Fibroblast of the aortic adventitia (primary cell): ENCODE results near the gene ALPP. TPM values are rescaled to one million over a fixed set of nuclear protein-coding genes. Genes with fewer than 3 reads are reported as not detected.
A peak's percentile ranks its signal among the peaks of the same experiment; 100 is the strongest.
"Not testable (repeated sequence)": the region's sequence is repeated elsewhere in the genome, so short reads cannot be mapped to it uniquely, and the experiment has no call there.

Experiments used
- DNase-seq: peaks from one replicate; pipeline ENCODE4 v3.0.0-alpha.2; 2010; ENCODE audit warnings: low read depth
- H3K4me3 ChIP-seq: 2 replicates; pipeline ENCODE4 v1.5.1; 2011; ENCODE audit warnings: low read depth, mild to moderate bottlenecking, control low read depth, low read length, moderate library complexity
- total RNA-seq: library from RNA; depleted of rRNA; stranded (reverse); fragments of >200 nt; gene quantifications from 2 replicates; pipeline ENCODE4 v1.2.3, GENCODE V29; 2012; ENCODE audit warnings: low replicate concordance
- TF ChIP-seq, protein P1 (sequence below): IDR thresholded peaks from 2 replicates; pipeline ENCODE4 v1.5.1; 2011; ENCODE audit warnings: mild to moderate bottlenecking, low read length, control low read depth, inconsistent platforms; ENCODE audit not compliant: insufficient read depth

ALPP gene
- total RNA-seq, 1 donor, result not detected

DNA sequence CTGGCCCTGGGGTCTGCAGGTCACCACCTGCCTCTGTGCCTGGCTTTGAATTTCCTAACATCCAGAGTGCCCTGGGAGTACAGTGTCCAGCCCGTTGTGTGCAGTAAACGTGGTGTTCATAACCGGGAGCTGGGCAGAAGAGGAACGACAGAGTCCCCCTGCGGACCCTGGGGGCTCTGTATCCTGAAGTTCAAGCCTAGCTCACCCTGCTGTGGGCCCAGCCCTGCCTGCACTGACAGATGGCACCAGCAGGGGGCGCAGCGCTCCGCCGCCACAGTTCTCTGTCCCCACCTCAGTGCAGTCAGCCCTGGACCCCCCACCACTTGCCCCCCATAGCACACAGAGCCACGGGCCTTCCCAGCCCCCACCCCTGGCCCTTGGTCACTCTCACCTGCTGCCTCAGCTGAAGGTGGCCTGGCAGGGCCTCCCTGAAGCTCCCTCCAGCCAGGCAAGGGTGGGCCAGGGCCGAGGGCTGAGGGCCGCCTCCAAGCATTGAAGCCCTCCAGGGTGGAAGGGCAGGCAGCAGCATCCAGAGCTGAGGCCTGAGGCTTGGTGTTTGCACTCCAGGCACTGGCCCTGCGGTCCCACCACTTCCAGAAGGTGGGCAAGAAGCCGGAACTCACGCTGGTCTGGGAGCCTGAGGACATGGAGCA is 43.2 kb upstream of the ALPP start:
- not testable (repeated sequence) for H3K4me3 ChIP-seq, DNase-seq
- TF ChIP-seq, protein P1, sequence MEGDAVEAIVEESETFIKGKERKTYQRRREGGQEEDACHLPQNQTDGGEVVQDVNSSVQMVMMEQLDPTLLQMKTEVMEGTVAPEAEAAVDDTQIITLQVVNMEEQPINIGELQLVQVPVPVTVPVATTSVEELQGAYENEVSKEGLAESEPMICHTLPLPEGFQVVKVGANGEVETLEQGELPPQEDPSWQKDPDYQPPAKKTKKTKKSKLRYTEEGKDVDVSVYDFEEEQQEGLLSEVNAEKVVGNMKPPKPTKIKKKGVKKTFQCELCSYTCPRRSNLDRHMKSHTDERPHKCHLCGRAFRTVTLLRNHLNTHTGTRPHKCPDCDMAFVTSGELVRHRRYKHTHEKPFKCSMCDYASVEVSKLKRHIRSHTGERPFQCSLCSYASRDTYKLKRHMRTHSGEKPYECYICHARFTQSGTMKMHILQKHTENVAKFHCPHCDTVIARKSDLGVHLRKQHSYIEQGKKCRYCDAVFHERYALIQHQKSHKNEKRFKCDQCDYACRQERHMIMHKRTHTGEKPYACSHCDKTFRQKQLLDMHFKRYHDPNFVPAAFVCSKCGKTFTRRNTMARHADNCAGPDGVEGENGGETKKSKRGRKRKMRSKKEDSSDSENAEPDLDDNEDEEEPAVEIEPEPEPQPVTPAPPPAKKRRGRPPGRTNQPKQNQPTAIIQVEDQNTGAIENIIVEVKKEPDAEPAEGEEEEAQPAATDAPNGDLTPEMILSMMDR, result peak; percentile 40

DNA sequence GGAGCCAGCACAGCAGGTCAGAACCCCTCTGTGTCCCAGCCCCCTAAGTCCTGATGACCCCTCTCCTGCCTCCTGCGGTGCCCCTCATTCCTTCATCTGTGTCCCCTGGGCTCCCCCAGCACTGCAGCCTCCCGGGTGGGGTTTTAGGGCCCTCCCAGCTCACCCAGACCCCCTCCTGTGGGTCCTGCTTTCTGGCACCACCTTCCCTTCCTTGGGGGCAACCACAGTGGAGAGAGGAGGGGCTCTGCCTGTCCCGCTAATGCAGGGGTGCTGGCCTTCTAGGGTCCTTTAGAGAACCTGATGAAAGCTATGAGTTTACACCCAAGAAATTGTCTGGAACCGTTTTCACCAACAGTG is 42.7 kb upstream of the ALPP start:
- TF ChIP-seq, protein P1, result no peak
- DNase-seq, result no peak
- no peak overlapping the region for H3K4me3 ChIP-seq

DNA sequence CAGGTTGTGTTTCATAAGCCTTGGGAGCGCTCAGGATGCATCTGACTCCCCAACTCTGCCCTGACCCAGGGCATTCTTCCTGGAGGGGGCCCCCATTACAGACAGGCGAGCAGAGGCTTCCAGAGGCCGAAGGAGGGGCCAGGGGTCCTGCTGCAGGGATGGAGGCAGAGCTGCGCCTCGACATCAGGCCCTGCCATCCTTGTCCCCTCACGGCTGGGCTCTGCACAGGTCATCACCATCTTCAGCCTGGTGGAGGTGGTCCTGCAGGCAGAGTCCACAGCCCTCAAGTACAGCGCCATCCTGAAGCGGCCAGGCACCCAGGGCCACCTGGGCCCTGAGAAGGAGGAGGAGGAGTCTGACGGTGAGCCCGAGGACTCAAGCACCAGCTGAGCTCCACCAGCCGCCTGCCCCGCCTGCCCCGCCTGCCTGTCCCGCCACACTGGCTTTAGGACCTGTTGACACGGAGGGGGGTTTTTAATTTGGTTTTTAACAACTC is 42.3 kb upstream of the ALPP start:
- DNase-seq, result no peak
- H3K4me3 ChIP-seq, result no peak overlapping the region
- TF ChIP-seq, protein P1, result no peak

DNA sequence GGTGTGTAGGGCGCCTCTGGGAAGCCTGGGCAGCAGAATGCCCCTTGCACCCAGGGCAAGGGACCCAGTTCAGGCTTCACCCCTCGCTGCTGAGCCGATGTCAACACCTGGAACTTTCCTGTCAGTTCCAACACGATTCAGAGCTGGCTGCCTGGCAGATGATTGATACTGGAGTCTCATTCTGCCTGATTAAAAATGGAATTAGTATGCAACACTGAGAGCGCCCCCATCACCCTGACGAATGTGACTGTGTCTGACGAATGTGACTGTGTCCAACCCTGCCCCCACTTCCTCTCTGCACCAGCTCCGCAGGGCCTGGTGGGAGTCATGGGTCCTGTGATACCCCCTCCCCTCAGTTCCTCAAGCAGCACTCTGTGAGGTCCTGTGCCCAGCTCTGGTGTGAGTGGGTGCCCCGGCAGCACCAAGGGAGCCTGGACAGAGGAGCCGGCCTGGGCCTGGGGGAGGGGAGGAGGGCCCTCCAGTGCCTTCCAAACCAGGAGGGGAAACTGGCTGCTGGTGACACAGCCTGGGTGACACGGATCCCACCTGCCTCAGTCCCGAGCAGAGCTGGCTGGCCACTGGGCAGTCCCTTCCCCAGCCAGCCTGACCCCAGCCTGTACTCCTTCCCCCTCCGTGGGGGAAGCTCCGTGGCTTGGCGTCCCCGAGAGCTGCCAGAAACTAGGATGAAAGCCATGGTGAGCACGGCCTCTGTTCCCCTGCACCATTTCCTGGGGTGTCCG is 41.4 kb upstream of the ALPP start:
- DNase-seq, result no peak
- TF ChIP-seq, protein P1, result no peak
- no peak overlapping the region for H3K4me3 ChIP-seq

DNA sequence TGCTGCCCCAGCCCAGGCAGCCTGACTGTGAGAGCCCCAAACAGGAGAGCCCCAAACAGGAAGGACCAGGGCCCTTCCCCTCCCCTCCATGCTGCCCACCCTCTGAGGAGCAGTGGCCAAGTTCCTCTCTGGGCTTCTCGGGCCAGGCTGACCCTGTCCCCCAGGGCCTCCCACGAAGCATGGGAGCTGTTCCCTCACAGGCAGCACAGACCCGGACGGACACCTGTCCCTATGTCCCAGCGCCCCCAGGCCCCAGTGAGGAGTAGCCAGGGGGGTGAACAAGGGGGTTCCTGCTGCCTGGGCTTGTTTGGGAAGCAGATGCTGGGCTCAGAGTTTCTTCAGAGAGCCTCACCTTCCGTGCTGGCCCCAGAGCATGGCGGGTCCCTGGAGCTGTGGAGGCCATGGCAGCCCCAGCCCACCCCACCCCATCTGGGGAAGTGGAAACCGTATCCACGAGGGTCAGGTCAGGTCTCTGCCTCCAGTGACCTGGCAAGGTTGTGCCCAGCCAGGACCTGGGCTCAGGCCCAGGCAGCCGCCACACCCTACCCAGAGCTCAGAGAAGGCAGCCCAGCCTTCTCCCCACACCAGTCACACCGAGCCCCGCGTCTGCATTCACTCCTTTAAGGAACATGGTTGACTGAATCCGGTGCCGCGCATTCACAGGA is 40.3 kb upstream of the ALPP start:
- not testable (repeated sequence) for DNase-seq, H3K4me3 ChIP-seq

DNA sequence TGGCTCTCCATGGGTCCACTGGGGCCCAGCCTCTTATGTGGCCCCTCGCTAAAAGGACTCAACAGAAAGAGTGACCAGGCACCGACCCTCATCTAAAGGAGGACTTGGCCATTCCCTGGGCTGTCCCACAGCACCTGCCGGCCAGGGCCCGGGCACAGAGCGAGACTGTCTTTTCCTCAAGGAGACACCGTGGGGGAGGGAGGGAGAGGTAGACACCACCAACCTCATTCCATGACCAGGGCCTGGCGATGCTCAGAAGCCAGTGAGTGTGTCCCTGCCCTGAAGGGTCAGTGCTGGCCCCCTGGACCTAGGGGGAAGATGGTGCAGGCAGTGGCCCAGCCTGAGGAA is 39.8 kb upstream of the ALPP start:
- no peak overlapping the region for H3K4me3 ChIP-seq
- DNase-seq, result no peak
- TF ChIP-seq, protein P1, result no peak
